Hematopoietic multipotent progenitor cell treated with erythropoietin and hydrocortisone succinate and interleukin-3 and kit ligand, for 6 days (in vitro differentiated cells): ENCODE data around the gene TIGD4.
A peak's percentile ranks its signal among the peaks of the same experiment; 100 is the strongest.
"Not testable (repeated sequence)": the region's sequence is repeated elsewhere in the genome, so short reads cannot be mapped to it uniquely, and the experiment has no call there.

ENCODE experiments used
- DNase-seq: peaks from one replicate; pipeline ENCODE4 v3.0.0-alpha.2; 2015

The TIGD4 gene

DNA sequence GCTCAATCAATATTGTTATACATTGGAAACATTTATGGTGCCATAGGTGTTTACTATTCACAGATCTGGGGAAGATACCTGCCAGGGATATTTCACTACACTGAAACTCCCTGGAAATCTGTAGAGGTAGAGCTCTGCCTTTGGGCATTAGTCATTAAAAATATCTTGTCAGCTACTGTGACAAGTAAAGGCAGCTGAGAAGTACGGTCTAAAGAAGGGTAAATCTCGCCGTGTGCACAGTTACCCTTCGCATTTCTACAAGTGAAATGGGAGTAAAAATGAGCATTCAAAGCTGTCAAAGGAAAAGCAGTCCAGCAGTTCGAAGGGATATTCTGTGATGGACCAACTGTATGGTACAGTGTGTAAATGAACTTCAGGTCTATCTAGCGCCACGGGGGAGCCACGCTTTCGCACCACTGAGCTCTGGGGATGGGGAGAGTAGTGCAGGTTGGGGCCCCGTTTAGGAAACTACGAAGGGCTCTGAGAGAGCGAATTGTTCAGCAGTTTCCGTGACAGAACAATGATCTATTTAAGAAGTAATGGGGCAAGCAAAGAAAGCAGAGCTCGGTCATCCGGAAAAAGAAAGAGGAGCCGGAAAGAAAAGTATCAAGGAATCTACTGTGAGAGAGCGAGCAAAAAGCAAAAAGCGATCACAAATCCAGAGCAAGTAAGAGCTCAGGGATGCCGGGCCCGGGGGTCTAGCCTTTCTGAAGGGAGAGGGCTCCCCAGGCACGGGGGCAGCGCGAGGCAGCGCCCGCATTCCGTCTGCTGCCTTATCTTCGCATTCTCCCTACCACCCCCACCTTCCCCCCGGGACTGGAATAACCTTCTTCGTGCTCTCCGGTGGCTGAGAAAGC, 646 bp downstream of the TIGD4 start:
- DNase-seq, result peak; percentile 56

DNA sequence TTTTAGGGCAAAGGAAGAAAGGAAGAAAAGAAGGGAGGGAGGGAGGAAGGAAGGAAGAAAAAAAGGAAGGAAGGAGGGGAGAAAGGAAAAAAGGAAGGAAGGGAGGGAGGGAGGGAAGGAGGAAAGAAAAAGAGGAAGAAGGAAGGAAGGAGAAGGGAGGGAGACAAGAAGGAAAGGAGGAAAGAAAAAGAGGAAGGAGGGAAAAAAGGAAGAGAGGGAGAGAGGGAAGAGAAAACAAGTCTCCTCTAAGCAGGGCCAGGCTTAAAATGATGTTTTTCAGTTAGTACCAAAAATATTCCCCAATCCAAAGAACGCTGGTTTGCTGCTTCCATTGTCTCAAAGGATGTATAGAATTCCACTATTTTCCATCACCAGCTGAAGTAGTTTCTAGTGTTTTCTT, 2.0 kb downstream of the TIGD4 start:
- no peak for DNase-seq

DNA sequence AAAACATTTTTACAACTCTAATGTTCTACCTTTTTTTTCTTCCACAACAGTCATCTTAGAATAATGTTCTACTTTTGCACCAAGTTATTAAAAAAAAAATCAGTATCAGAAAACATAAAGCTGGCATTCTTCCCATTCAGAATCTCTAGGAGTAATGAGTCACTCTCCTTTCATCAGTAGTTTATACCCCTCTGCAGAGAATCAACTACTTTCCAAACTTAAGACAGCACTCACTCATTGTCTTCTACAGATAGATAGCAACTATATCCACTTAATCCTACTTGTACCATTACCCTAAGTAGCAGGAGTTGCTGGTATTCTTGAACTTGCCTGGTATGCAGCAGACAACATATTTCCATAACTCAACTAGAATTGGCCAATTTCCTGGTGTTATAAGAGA, 3.2 kb downstream of the TIGD4 start:
- peak; percentile 36 for DNase-seq

DNA sequence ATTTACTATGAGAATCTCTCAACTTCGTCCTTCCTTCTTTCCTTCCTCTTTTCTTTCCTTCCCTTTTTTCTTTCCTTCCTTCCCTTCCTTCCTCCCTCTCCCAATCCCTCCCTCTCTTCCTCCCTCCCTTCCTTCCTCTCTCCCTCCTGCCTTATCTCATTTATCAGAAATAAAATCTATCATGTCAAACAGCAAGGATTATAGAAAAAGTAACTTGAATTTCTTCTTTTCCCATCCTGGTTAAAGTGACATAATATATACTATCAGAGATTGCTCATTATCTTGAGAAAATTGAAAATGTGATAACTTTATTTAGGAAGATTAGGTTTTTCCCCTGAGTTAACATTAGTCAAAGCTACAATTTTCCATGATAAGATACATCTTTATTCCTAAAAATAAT, 5.6 kb downstream of the TIGD4 start:
- no peak for DNase-seq

DNA sequence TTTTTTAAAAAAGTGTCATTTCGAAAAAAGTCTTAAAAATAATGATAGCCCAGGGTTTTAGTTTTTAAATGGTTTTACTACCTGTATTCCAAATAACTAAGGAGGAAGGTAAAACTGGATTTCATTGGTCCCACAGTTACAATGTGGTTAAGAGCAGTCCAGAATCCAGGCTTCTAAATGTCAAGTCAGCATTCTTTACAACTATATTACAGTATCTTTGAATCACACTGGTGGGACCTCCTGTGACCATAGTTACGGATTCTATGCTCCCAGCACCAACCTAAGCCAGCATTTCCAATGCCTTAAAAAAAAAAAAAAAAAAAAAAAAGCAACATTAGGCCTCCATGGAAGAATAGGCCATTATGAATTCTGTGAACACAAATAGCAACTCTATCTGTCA, 6.2 kb downstream of the TIGD4 start:
- no peak for DNase-seq

DNA sequence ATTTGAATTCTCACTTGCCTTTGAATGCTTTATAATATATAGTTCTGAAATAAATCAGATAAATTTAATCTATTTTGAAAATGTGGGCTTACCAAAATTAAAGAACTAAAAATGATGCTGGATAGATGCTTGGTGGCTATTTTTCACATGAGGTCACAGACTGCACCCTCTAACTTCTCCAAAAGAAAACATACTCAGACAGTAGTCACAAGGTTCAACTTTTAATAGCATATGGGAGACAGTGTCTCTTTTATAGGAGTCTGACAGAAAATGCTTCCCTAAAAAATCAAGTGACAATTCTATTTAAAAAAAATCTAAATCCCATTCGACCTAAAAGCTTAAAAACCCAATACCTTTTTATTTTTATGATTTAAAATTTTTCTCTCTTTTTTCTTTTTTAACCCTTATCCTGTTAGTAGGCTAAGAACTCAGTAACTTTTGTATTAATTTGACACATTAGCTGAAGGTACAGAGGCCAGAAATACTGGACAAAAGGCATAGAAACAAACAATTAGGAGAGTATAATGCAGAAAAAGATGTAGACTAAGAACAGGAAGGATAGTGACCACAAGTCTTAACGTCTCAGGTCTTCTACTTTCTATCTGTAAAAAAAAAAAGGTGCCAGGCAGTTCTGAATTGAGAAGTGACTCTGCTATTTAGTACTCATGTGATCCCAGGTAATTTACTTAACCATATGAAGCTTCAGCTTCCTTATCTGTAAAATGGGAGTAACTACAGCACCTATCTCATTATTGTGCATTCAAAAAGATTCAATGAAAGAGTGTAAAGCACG, 7.6 kb downstream of the TIGD4 start:
- no peak for DNase-seq

DNA sequence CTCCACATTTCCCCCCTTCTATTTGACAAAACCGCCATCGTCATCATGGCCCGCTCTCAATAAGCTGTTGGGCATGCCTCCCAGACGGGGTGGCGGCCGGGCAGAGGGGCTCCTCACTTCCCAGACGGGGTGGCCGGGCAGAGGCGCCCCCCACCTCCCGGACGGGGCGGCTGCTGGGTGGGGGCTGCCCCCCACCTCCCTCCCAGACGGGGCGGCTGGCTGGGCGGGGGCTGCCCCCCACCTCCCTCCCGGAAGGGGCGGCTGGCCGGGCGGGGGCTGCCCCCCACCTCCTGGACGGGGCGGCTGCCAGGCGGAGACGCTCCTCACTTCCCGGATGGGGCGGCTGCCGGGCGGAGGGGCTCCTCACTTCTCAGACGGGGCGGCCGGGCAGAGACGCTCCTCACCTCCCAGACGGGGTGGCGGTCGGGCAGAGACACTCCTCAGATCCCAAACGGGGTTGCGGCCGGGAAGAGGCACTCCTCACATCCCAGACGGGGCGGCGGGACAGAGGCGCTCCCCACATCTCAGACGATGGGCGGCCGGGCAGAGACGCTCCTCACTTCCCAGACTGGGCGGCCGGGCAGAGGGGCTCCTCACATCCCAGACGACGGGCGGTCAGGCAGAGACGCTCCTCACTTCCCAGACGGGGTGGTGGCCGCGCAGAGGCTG, 14.3 kb downstream of the TIGD4 start:
- not testable (repeated sequence) for DNase-seq

DNA sequence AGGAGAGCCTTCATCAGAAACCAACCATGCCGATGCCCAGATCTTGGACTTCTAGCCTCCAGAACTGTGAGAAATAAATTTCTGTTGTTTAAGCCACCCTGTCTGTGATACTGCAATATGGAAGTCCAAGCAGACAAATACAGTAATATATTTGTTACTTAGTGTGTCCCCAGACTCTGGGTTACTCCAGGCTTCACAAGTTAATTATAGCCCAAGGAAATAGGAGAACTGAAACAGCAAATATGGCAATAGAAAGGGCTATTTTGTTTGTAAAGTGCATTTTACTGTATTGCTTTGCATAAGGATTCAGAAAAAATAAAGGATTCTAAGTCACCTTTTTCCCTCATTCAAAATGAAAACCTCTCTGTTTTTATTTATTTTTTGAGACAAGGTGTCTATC, 15.7 kb downstream of the TIGD4 start:
- DNase-seq, result no peak

DNA sequence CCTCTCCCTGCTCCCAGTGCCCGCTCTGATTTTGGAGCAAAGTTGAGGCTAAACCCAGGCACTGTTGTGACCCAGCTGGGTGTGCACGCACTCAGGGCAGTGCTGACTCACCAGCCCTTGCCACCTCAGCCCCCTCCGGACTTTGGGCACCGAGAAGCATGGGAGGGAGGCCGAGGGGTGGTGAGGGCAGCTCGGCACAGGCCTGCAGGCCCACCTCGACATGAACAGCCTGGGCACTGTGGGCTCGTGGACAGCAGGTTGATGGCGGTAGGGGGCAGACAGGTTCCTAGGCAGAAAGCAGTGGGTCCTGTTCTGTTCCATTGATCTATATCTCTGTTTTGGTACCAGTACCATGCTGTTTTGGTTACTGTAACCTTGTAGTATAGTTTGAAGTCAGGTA, 30.9 kb downstream of the TIGD4 start:
- DNase-seq, result no peak

DNA sequence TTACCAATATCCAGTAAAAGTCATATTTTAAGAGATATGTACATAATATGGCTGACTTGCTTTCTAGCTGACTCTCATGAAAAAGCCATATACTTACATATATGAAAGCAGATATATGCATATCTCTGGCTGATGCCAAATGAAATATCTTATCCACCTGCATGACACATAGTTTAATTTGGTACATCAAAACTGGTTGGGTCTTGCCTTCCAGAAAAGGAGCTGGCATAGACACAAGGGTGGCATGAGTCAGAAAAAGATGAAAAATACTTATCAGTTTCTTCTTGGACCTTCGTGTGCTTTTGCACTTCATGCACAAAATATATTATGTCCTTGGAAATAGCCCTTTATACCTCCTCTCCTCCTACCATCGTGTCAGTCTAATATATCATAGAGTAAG, 32.1 kb downstream of the TIGD4 start:
- DNase-seq, result no peak

DNA sequence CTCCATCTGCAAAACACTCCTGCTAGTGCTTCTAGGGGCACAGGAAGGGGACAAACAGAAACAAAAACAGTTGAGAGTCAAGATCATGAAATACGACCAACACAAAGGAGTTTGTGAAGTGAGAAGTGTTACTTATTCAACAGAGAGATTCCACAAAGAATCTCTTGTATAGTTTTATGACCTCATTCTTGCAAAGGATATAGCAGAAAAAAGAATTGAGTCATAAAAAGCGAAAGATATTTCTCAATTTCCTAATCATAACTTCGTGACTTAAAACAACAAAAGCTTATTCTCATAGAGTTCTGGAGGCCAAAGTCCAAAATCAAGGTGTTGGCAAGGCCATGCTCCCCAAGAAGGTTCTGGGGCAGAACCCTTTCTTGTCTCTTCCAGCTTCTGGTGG, 40.7 kb downstream of the TIGD4 start:
- no peak for DNase-seq

DNA sequence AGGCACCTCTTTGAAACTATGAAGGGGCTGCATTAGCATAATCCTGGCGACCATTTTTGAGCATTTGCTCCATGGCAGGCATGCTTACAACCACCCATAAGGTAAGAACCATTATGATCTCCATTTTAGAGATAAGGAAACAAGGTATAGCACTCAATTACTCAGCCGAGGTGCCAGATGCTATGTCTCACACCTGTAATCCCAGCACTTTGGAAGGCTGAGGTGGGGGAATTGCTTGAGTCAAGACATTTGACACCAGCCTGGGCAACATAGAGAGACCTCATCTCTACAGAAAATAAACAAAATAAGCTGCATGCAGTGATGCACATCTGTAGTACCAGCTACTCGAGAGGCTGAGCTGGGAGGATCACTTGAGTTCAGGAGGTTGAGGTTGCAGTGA, 43.6 kb downstream of the TIGD4 start:
- no peak for DNase-seq

DNA sequence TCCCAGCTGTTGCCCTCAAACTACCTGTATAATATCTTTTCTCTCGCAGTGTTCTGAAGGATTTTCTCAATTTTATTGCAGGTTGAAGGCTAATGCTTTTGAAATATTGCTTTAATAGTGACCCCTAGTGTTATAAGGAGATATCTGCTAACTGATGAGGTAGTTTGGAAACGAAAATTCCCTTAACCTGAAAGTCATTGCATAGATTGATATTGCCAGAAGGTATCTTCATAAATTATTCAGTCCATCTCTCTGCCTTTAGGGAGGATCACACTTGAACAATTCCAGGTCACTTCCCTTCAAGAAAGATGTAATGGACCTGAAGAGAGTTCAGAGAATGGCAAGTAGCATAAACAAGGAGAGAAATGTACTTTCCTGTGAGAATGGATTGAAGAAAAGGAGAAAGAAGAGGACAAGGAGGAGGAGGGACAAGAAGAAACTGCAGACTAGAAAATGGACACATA, 44.1 kb downstream of the TIGD4 start:
- peak; percentile 73 for DNase-seq

DNA sequence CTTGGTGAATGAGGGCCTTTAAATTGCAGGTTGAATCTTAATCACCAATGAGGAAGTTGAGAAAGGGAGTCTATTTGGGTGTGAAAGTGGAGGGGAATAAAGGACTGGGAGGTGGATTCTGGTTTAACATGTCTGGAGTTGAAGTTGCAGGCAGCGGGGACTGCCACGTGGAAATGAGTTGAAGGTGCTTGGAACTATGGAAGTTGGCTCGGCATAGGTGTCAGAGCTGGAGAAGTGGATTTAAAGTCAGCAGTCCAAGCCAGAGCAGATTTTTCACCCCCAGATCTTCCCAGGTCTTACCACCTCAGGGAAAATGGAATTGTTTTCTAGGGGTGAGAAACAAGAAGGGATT, 44.9 kb downstream of the TIGD4 start:
- no peak for DNase-seq

DNA sequence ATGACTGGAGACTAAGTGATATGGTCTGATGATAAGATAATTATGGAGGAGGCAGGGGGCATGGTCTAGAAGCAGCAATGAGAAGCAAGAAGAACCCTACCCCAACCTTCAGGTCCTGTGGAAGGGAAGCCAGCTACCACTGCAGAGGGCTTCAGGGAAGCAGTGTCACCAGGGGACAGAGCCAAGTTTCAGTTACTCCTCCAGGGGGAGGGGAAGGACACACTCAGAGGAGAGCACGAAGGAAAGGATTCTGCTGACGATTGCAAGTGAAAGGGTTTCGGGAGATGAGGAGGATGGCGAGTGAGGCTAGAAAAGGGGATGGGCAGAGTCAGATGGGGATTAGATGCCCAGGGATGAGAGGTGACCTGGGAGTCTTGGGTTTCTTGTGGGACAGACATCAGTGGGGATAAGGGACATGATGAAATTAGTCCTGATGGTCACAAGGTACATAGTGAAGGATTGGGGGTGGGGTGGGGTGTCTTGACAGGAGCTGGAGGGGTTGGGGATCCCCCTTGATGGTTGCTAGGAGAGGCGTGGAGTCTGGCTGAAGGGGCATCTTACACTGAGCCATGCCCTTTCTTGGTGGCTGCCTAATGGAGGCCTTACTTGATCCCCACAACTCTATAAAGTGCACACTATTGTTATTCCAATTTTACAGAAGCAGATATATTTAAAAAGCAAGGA, 45.4 kb downstream of the TIGD4 start:
- DNase-seq, result no peak

DNA sequence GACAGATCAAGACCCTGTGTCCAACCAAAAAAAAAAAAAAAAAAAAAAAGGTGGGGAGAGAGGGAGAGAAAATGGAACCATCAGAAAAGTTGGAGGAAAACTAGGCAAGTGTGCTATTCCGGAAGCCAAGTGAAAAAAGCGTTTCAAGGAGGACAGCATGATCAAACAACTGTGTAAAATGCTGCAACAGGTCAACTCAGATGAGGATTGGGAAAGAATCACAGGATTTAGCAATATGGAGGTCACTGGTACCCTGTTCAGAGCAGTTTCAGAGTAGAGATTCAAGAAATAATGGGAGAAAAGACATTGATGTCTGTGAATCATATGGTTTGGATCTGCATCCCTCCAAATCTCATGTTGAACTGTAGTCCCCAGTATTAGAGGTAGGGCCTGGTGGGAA, 47.5 kb downstream of the TIGD4 start:
- DNase-seq, result no peak

DNA sequence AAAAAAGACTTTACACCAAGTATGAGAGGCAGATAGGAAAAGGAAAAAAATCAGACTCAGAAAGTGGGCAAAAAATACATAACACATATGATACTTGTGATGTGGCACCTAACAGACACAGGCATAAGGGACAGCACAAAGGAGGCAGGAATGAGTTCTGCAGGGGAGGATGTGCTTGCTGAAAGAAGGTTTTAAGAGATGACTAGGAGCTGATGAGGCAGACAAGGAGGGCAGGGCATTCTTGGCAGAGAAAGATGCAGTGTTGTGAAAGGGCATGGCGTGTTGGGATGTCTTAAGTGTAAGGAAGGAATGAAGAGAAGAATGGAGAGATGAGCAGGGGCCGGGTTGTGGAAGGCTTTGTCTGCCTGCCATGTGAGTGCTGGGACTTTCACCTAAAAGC, 50.1 kb downstream of the TIGD4 start:
- no peak for DNase-seq

DNA sequence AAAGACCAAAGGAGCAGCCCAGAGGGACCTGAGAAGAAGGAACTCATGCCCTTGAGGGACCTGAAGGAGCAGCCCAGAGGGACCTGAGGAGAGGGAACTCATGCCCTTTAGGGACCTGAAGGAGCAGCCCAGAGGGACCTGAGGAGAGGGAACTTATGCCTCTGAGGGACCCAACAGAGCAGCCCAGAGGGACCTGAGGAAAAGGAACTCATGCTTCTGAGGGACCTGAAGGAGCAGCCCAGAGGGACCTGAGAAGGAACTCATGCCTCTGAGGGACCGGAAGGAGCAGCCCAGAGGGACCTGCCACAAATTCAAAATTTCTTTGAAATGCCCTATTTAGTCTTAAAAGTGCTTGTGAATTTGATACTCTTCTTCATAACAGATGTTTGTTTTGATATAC, 51.2 kb downstream of the TIGD4 start:
- DNase-seq, result no peak

DNA sequence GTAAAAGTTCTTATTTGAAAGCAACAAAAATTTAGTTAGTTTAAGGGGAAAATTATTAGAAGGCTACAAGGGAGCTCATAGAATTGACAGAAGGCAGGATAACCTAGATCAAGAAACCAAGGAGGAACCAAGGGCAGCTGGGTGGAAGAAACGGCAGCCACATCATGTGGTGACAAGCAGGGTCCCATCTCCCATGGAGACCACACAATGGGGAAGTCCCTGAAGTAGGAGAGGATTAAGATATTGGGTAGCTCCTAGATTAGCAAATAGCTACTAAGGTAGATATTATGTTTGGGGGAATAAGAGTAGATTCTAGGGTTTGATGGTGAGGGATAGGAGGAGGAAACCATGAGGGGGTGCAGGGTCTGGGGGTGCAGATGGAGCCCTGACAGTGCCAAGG, 51.7 kb downstream of the TIGD4 start:
- peak; percentile 23 for DNase-seq

DNA sequence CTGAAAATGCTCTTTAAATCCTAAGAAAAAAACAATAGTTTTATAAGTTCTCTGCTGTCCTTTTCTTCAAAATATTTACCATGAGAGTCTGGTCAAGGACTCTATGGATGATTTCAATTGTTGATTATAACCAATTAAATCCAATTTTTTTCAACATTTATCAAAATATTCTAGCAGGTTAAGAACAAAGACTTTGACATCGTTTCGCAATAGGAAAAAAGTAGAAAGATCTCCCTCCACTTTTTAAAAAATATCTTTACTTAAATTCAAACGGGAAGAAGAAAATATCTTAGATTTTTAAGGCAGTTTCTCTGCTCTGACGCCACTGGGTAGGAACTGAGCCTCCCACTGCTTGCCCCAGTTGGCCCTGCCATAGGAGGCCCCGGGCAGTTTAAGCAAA, 55.0 kb downstream of the TIGD4 start:
- DNase-seq, result no peak

DNA sequence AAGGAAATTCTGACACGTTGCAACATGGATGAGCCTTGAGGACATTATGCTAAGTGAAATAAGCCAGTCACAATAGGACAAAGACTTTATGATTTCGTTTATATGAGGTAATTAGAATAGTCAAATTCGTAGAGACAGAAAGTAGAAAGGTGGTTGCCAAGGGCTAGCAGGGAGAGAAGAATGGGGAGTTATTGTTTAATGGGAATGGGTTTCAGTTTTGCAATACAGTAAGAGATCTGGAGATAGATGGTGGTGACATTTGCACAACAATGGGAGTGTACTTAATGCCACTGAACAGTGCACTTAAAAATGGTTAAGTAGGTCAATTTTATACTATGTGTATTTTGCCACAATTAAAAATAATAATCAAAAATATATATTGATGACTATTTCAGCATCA, 56.3 kb downstream of the TIGD4 start:
- DNase-seq, result no peak

DNA sequence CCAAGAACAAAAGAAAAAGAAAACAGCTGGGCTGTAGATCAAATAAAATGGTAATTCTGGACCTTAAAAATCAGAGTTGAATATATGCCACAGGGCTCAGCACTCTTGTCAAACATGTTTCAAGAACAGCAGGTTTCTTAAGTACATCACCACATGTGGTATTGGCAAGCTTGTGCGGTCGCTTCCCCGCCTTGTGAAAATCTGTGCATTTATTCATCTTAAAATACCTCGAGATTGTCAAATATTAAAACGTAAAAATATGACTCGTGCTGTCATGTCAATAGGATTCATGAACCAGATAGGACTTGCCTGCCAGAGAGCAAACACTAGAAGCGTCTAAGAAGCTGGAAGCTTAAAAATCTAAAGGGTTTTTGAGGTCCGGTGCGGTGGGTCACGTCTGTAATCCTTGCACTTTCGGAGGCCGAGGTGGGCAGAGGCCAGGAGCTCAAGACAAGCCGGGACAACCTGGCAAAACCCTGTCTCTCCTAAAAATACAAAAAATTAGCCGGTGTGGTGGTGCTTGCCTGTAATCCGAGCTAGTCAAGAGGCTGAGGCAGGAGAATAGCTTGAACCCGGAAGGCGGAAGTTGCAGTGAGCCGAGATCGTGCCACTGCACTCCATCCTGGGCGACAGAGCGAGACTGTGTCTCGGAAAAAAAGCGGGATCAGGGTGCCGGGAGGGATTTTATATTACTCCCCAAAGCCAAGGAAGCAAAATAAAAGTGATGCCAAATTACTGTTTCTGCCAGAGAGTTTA, 59.6 kb downstream of the TIGD4 start:
- DNase-seq, result no peak
